Endothelial cell (in vitro differentiated cells): Measurements from ENCODE around the gene PLCB1. TPM values are rescaled to one million over a fixed set of nuclear protein-coding genes. Genes with fewer than 3 reads are reported as not detected.
A peak's percentile ranks its signal among the peaks of the same experiment; 100 is the strongest.
"Not testable (repeated sequence)": the region's sequence is repeated elsewhere in the genome, so short reads cannot be mapped to it uniquely, and the experiment has no call there.

Experiments used
- DNase-seq: peaks from one replicate; pipeline ENCODE4 v3.0.0; 2021; ENCODE audit warnings: low spot score
- H3K27ac Mint-ChIP-seq: one replicate; pipeline ENCODE4 v1.8.0; 2021; ENCODE audit warnings: mixed read lengths, inconsistent platforms; ENCODE audit not compliant: unreplicated experiment
- H3K27me3 Mint-ChIP-seq: one replicate; pipeline ENCODE4 v1.8.0; 2021; ENCODE audit warnings: mild to moderate bottlenecking, moderate library complexity, mixed read lengths, inconsistent platforms; ENCODE audit not compliant: unreplicated experiment
- H3K36me3 Mint-ChIP-seq: one replicate; pipeline ENCODE4 v1.8.0; 2021; ENCODE audit warnings: mild to moderate bottlenecking, low read depth, mixed read lengths, inconsistent platforms; ENCODE audit not compliant: unreplicated experiment
- H3K4me1 Mint-ChIP-seq: one replicate; pipeline ENCODE4 v1.8.0; 2021; ENCODE audit warnings: mild to moderate bottlenecking, mixed read lengths, inconsistent platforms; ENCODE audit not compliant: unreplicated experiment
- H3K4me3 Mint-ChIP-seq: one replicate; pipeline ENCODE4 v1.8.0; 2021; ENCODE audit warnings: mild to moderate bottlenecking, mixed read lengths, inconsistent platforms; ENCODE audit not compliant: unreplicated experiment
- H3K9me3 Mint-ChIP-seq: one replicate; pipeline ENCODE4 v1.8.0; 2021; ENCODE audit warnings: mixed read lengths, inconsistent platforms; ENCODE audit not compliant: unreplicated experiment
- total RNA-seq: library from RNA; stranded (reverse); fragmentation: NEBNext Ultra II Directional; extraction: Animal tissue kit (Norgen Biotek cat#: 25700); gene quantifications from one replicate; pipeline ENCODE4 v1.2.1, GENCODE V29; 2021; ENCODE audit not compliant: unreplicated experiment
- TF ChIP-seq, protein P1 (sequence below): fragments of 200-600 bp; sonication (generic); IDR thresholded peaks from one replicate; pipeline ENCODE4 v1.5.0; 2021; ENCODE audit warnings: antibody characterized with exemption; ENCODE audit not compliant: unreplicated experiment

Gene PLCB1
- total RNA-seq, 1 donor from 2014 or later: 8.1 TPM

DNA sequence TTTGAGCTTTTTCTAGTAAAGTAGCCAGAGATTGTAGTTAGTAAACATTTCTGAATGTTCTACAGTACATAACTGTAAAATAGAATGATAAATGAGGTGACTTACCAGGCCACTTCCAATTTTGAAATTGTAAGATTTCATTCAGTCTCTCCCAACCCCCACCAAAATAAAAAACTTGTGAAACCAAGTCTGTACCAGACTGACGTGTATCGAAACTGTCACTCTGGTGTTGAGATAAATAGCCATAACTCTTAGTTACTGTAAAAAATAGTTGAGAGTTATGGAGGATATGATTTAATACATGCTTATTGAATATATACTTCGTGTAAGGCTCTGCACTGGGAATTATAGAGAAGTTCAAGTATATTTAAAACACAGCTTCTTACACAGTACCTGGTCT is 455.7 kb downstream of the PLCB1 start:
- Mint-ChIP-seq H3K4me3 (no peak overlapping the region), H3K27ac (no peak overlapping the region), H3K9me3 (no peaks in the 10 kb centered on the region), H3K27me3 (no peaks in the 10 kb centered on the region), H3K4me1 (peaks cover 4% of the 10 kb centered on the region), H3K36me3 (no peaks in the 10 kb centered on the region)
- no peak for DNase-seq
- TF ChIP-seq, protein P1, sequence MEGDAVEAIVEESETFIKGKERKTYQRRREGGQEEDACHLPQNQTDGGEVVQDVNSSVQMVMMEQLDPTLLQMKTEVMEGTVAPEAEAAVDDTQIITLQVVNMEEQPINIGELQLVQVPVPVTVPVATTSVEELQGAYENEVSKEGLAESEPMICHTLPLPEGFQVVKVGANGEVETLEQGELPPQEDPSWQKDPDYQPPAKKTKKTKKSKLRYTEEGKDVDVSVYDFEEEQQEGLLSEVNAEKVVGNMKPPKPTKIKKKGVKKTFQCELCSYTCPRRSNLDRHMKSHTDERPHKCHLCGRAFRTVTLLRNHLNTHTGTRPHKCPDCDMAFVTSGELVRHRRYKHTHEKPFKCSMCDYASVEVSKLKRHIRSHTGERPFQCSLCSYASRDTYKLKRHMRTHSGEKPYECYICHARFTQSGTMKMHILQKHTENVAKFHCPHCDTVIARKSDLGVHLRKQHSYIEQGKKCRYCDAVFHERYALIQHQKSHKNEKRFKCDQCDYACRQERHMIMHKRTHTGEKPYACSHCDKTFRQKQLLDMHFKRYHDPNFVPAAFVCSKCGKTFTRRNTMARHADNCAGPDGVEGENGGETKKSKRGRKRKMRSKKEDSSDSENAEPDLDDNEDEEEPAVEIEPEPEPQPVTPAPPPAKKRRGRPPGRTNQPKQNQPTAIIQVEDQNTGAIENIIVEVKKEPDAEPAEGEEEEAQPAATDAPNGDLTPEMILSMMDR: no peak

DNA sequence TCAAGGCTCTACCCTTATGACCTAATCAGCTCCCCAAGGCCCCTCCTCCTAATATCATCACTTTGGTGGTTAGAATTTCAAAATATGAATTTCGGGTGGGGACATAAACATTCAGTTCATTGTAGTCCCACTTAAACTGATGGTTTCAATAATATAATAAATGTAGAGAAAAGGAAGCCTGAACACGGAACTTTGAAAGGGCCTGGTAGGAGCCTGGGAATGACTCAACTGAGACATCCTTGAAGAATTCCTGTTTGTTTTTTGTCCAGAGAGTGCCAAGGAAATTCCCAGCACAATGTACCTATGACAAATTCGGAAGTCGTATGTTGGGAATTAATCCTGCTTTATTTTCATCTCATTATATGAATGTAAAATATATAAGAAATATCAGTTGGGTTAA is 457.9 kb downstream of the PLCB1 start:
- TF ChIP-seq, protein P1: no peak
- DNase-seq: no peak
- Mint-ChIP-seq H3K27me3 (no peaks in the 10 kb centered on the region), H3K9me3 (no peaks in the 10 kb centered on the region), H3K4me1 (peaks cover 4% of the 10 kb centered on the region), H3K4me3 (no peak overlapping the region), H3K27ac (no peak overlapping the region), H3K36me3 (no peaks in the 10 kb centered on the region)

DNA sequence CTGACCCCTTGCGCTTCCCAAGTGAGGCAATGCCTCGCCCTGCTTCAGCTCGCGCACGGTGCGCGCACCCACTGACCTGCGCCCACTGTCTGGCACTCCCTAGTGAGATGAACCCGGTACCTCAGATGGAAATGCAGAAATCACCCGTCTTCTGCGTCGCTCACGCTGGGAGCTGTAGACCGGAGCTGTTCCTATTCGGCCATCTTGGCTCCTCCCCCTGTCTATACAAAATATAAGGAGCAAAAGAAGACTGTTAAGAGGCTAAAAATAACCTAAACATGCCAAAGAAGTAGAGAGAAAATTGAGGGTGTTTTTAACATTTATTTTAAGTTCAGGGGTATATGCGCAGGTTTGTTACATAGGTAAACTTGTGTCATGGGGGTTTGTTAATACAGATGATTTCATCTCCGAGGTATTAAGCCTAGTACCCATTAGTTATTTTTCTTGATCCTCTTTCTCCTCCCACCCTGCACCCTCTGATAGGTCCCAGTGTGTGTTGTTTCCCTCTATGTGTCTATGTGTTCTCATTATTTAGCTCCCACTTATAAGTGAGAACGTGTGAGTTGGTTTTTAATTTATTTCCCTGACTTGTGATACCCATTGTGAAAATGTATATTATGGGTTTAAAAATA is 469.0 kb downstream of the PLCB1 start:
- H3K4me1 Mint-ChIP-seq, H3K27me3 Mint-ChIP-seq, H3K36me3 Mint-ChIP-seq, H3K9me3 Mint-ChIP-seq, DNase-seq, H3K27ac Mint-ChIP-seq: not testable (repeated sequence)
- H3K4me3 Mint-ChIP-seq: peak overlapping the region; percentile 77

DNA sequence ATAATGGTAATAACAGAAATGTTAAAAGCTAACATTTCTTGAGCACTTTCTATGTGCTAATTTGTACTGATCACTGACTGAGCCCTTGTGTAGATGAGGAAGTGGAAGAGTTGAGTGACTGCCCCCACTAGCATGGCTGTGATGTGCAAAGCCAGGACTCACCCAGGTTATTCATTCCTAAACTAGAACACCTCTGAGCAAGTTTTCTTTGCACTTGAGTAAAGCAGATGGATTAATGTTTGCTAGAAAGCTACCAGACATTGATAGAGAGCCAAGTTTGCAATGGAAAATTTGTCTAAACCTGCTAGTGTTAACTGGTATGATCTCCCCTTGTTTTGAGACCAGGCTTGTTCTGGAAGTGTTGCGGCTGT is 469.5 kb downstream of the PLCB1 start:
- no peaks in the 10 kb centered on the region for H3K36me3 Mint-ChIP-seq
- H3K4me1 Mint-ChIP-seq: no peaks in the 10 kb centered on the region
- TF ChIP-seq, protein P1: no peak
- DNase-seq: no peak
- H3K27ac Mint-ChIP-seq: no peak overlapping the region
- H3K4me3 Mint-ChIP-seq: no peak overlapping the region
- H3K27me3 Mint-ChIP-seq: no peaks in the 10 kb centered on the region
- H3K9me3 Mint-ChIP-seq: no peaks in the 10 kb centered on the region

DNA sequence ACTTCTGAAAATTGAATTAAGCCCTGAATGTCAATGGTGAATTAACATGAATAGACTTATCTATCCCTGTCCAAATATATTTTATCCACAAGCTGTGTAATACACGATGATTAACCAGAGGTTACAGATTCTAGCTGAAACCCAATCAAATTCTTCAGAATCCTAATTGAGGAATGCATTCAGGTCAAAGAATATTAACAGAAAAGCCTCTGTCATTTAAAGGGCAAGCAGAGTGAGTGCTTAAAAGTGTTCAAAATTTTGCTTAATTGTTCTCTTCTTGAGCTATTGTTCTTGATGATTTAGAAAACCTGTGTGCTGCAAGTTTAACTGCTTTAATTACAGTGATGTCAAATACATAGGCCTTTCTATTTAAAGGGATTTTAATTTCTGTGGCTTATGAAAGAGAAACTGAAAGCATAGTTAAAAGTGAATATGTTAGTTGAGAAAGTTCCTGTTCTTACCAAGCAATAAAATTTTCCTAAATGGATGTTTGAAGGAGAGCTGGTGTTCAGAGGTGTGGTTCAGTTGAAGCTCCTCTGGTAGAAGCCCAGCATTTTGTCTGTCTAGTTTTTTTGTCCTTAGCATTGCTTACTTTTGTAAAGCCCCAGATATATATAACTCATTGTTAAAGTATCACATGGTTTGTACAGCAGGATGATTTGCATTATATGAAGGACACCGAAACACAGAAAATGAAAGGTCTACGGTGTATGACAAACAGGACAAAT is 470.5 kb downstream of the PLCB1 start:
- H3K27me3 Mint-ChIP-seq: no peaks in the 10 kb centered on the region
- no peaks in the 10 kb centered on the region for H3K4me1 Mint-ChIP-seq
- H3K36me3 Mint-ChIP-seq: no peaks in the 10 kb centered on the region
- TF ChIP-seq, protein P1: no peak
- H3K9me3 Mint-ChIP-seq: no peaks in the 10 kb centered on the region
- no peak for DNase-seq
- no peak overlapping the region for H3K27ac Mint-ChIP-seq
- H3K4me3 Mint-ChIP-seq: no peak overlapping the region
